WTC11 (cell line): ENCODE results near the gene SFMBT1. TPM values are rescaled to one million over a fixed set of nuclear protein-coding genes. Genes with fewer than 3 reads are reported as not detected.

Experiments
- ATAC-seq: fragments of 200-7000 bp; cut with Tn5 transposase; 2 replicates; pipeline ENCODE4 v1.10.0; 2021; ENCODE audit warnings: mild to moderate bottlenecking, moderate library complexity
- CTCF ChIA-PET: fragments of 300-600 bp; sonication (Branson Sonifier 250); formaldehyde crosslinking; loops from one replicate; lab custom pipeline; 2021; ENCODE audit warnings: antibody characterized with exemption; lab: Charles Lee
- POLR2A ChIA-PET: fragments of 350-600 bp; sonication (Branson Sonifier 250); formaldehyde crosslinking; loops from one replicate; lab custom pipeline; 2021; ENCODE audit warnings: antibody characterized with exemption; lab: Charles Lee
- DNase-seq: peaks from one replicate; pipeline ENCODE4 v3.0.0; 2021; ENCODE audit warnings: low spot score
- H3K27ac Mint-ChIP-seq: 2 replicates; pipeline ENCODE4 v1.8.0; 2021; ENCODE audit warnings: mixed read lengths
- H3K27me3 Mint-ChIP-seq: 2 replicates; pipeline ENCODE4 v1.8.0; 2021; ENCODE audit warnings: low read depth, mild to moderate bottlenecking, moderate library complexity, mixed read lengths
- H3K36me3 Mint-ChIP-seq: 2 replicates; pipeline ENCODE4 v1.8.0; 2021; ENCODE audit warnings: mixed read lengths
- H3K4me1 Mint-ChIP-seq: 2 replicates; pipeline ENCODE4 v1.8.0; 2022; ENCODE audit warnings: mixed read lengths
- H3K4me3 Mint-ChIP-seq: 2 replicates; pipeline ENCODE4 v1.8.0; 2021; ENCODE audit warnings: mild to moderate bottlenecking, moderate library complexity, mixed read lengths
- H3K9me3 Mint-ChIP-seq: 2 replicates; pipeline ENCODE4 v1.8.0; 2021; ENCODE audit warnings: mixed read lengths
- RORB ChIP-seq: fragments of 250-450 bp; sonication (Bioruptor Pico); IDR thresholded peaks from 2 replicates; pipeline ENCODE4 v1.9.0; 2021; ENCODE audit warnings: mild to moderate bottlenecking
- total RNA-seq: library from RNA; stranded (reverse); gene quantifications from 3 replicates; pipeline ENCODE4 v1.2.3, GENCODE V29; 2021
- TF ChIP-seq, protein P1 (sequence below): sonication (generic); formaldehyde crosslinking; IDR thresholded peaks from 2 replicates; pipeline ENCODE4 v1.8.0; 2022; ENCODE audit warnings: missing genetic modification reagents
- TF ChIP-seq, protein P2 (sequence below): sonication (generic); formaldehyde crosslinking; IDR thresholded peaks from 2 replicates; pipeline ENCODE4 v1.8.1; 2023; ENCODE audit warnings: mild to moderate bottlenecking, missing genetic modification reagents
- TF ChIP-seq, protein P3 (sequence below): sonication (generic); formaldehyde crosslinking; IDR thresholded peaks from 2 replicates; pipeline ENCODE4 v1.8.1; 2023; ENCODE audit warnings: mild to moderate bottlenecking, missing genetic modification reagents
- TF ChIP-seq, protein P4 (sequence below): sonication (generic); formaldehyde crosslinking; IDR thresholded peaks from 2 replicates; pipeline ENCODE4 v1.8.0; 2023; ENCODE audit warnings: missing genetic modification reagents, mild to moderate bottlenecking, borderline replicate concordance
- TF ChIP-seq, protein P5 (sequence below): fragments of 250-450 bp; sonication (Bioruptor Pico); IDR thresholded peaks from 2 replicates; pipeline ENCODE4 v1.9.0; 2021; ENCODE audit warnings: mild to moderate bottlenecking, borderline replicate concordance

SFMBT1 gene
- total RNA-seq, 1 experiment from 2014 or later: 20.9 TPM

- TF ChIP-seq RORB: no peak
- TF ChIP-seq, protein P1, sequence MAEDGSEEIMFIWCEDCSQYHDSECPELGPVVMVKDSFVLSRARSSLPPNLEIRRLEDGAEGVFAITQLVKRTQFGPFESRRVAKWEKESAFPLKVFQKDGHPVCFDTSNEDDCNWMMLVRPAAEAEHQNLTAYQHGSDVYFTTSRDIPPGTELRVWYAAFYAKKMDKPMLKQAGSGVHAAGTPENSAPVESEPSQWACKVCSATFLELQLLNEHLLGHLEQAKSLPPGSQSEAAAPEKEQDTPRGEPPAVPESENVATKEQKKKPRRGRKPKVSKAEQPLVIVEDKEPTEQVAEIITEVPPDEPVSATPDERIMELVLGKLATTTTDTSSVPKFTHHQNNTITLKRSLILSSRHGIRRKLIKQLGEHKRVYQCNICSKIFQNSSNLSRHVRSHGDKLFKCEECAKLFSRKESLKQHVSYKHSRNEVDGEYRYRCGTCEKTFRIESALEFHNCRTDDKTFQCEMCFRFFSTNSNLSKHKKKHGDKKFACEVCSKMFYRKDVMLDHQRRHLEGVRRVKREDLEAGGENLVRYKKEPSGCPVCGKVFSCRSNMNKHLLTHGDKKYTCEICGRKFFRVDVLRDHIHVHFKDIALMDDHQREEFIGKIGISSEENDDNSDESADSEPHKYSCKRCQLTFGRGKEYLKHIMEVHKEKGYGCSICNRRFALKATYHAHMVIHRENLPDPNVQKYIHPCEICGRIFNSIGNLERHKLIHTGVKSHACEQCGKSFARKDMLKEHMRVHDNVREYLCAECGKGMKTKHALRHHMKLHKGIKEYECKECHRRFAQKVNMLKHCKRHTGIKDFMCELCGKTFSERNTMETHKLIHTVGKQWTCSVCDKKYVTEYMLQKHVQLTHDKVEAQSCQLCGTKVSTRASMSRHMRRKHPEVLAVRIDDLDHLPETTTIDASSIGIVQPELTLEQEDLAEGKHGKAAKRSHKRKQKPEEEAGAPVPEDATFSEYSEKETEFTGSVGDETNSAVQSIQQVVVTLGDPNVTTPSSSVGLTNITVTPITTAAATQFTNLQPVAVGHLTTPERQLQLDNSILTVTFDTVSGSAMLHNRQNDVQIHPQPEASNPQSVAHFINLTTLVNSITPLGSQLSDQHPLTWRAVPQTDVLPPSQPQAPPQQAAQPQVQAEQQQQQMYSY (CRISPR knock-in tag): no peak
- TF ChIP-seq, protein P2, sequence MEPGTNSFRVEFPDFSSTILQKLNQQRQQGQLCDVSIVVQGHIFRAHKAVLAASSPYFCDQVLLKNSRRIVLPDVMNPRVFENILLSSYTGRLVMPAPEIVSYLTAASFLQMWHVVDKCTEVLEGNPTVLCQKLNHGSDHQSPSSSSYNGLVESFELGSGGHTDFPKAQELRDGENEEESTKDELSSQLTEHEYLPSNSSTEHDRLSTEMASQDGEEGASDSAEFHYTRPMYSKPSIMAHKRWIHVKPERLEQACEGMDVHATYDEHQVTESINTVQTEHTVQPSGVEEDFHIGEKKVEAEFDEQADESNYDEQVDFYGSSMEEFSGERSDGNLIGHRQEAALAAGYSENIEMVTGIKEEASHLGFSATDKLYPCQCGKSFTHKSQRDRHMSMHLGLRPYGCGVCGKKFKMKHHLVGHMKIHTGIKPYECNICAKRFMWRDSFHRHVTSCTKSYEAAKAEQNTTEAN: no peak
- TF ChIP-seq, protein P3, sequence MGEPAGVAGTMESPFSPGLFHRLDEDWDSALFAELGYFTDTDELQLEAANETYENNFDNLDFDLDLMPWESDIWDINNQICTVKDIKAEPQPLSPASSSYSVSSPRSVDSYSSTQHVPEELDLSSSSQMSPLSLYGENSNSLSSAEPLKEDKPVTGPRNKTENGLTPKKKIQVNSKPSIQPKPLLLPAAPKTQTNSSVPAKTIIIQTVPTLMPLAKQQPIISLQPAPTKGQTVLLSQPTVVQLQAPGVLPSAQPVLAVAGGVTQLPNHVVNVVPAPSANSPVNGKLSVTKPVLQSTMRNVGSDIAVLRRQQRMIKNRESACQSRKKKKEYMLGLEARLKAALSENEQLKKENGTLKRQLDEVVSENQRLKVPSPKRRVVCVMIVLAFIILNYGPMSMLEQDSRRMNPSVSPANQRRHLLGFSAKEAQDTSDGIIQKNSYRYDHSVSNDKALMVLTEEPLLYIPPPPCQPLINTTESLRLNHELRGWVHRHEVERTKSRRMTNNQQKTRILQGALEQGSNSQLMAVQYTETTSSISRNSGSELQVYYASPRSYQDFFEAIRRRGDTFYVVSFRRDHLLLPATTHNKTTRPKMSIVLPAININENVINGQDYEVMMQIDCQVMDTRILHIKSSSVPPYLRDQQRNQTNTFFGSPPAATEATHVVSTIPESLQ: no peak
Observed at GRCh38 chr3:53085476-53085875, 39.6 kb upstream of the SFMBT1 start (continued).

DNA sequence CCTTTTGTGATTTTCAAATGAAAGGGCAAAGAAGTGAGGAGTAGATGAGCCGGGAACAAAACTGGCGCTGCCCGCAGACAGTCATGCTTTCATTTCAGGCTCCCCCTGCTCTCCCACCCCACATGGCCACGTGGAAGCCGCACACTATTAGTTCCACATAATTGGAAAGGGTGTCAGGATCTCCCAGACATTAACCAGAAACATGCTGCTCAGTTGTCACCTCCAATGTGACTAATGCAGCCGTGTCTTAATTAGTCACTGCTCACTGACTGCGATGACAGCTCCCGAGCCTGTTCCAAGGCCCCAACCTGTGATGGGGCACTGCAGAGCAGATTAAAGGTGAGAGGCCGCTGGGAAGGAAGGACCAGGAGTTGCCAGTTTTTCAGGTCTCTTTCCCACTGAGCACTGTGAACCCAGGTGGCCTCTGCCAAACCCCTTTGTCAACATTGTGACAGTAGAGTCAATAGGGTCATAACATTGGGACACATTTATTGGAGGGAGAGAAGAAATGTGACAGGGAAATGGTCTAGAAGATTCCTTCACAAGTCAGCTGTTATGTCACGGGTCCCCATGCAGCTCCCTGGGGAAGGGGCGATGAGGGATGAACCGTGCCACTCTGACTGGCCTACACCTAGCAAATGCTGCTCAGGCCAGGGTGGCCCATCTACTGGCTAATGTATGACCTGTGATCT, 38.6 kb upstream of the SFMBT1 start:
- TF ChIP-seq, protein P4, sequence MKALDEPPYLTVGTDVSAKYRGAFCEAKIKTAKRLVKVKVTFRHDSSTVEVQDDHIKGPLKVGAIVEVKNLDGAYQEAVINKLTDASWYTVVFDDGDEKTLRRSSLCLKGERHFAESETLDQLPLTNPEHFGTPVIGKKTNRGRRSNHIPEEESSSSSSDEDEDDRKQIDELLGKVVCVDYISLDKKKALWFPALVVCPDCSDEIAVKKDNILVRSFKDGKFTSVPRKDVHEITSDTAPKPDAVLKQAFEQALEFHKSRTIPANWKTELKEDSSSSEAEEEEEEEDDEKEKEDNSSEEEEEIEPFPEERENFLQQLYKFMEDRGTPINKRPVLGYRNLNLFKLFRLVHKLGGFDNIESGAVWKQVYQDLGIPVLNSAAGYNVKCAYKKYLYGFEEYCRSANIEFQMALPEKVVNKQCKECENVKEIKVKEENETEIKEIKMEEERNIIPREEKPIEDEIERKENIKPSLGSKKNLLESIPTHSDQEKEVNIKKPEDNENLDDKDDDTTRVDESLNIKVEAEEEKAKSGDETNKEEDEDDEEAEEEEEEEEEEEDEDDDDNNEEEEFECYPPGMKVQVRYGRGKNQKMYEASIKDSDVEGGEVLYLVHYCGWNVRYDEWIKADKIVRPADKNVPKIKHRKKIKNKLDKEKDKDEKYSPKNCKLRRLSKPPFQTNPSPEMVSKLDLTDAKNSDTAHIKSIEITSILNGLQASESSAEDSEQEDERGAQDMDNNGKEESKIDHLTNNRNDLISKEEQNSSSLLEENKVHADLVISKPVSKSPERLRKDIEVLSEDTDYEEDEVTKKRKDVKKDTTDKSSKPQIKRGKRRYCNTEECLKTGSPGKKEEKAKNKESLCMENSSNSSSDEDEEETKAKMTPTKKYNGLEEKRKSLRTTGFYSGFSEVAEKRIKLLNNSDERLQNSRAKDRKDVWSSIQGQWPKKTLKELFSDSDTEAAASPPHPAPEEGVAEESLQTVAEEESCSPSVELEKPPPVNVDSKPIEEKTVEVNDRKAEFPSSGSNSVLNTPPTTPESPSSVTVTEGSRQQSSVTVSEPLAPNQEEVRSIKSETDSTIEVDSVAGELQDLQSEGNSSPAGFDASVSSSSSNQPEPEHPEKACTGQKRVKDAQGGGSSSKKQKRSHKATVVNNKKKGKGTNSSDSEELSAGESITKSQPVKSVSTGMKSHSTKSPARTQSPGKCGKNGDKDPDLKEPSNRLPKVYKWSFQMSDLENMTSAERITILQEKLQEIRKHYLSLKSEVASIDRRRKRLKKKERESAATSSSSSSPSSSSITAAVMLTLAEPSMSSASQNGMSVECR (CRISPR knock-in tag): no peak
- TF ChIP-seq, protein P5, sequence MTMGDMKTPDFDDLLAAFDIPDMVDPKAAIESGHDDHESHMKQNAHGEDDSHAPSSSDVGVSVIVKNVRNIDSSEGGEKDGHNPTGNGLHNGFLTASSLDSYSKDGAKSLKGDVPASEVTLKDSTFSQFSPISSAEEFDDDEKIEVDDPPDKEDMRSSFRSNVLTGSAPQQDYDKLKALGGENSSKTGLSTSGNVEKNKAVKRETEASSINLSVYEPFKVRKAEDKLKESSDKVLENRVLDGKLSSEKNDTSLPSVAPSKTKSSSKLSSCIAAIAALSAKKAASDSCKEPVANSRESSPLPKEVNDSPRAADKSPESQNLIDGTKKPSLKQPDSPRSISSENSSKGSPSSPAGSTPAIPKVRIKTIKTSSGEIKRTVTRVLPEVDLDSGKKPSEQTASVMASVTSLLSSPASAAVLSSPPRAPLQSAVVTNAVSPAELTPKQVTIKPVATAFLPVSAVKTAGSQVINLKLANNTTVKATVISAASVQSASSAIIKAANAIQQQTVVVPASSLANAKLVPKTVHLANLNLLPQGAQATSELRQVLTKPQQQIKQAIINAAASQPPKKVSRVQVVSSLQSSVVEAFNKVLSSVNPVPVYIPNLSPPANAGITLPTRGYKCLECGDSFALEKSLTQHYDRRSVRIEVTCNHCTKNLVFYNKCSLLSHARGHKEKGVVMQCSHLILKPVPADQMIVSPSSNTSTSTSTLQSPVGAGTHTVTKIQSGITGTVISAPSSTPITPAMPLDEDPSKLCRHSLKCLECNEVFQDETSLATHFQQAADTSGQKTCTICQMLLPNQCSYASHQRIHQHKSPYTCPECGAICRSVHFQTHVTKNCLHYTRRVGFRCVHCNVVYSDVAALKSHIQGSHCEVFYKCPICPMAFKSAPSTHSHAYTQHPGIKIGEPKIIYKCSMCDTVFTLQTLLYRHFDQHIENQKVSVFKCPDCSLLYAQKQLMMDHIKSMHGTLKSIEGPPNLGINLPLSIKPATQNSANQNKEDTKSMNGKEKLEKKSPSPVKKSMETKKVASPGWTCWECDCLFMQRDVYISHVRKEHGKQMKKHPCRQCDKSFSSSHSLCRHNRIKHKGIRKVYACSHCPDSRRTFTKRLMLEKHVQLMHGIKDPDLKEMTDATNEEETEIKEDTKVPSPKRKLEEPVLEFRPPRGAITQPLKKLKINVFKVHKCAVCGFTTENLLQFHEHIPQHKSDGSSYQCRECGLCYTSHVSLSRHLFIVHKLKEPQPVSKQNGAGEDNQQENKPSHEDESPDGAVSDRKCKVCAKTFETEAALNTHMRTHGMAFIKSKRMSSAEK (CRISPR knock-in tag): no peak
- Mint-ChIP-seq H3K27ac (no peak overlapping the region), H3K27me3 (no peaks in the 10 kb centered on the region), H3K4me1 (no peaks in the 10 kb centered on the region), H3K36me3 (no peaks in the 10 kb centered on the region), H3K9me3 (no peaks in the 10 kb centered on the region), H3K4me3 (no peak overlapping the region)
- CTCF ChIA-PET: interaction anchor here (1.1 to 1.8 kb wide), 2 partner anchors 10 to 26 kb away, joined by 4 to 7 read pairs; no protein-coding TSS in a partner anchor
- POLR2A ChIA-PET: no interaction called here
- DNase-seq: peak; percentile 3
- no peak for ATAC-seq
